Upper lobe of left lung (tissue), 6 donors: ENCODE data around the gene KLK13. TPM values are rescaled to one million over a fixed set of nuclear protein-coding genes. Genes with fewer than 3 reads are reported as not detected.

Experiments
- ATAC-seq, 2 donors: fragments of 200-7000 bp; cut with Tn5 transposase; one replicate each; pipeline ENCODE4 v1.9.1; 2022; ENCODE audit warnings: mild to moderate bottlenecking in 2 of 2, moderate library complexity in 2 of 2; ENCODE audit not compliant: low FRiP score in 2 of 2
- DNase-seq, 2 donors: peaks; one replicate each; pipeline ENCODE4 v3.0.0-alpha.2; 2019 to 2020
- H3K27ac ChIP-seq, 4 donors: fragments of 200-600 bp; sonication (generic); one replicate each; pipeline ENCODE4 v1.5.1; 2016 to 2019
- H3K27me3 ChIP-seq, 4 donors: fragments of 200-600 bp; sonication (generic); one replicate each; pipeline ENCODE4 v1.5.1; 2017 to 2019
- H3K36me3 ChIP-seq, 4 donors: fragments of 200-600 bp; sonication (generic); one replicate each; pipeline ENCODE4 v1.5.1; 2016 to 2019
- H3K4me1 ChIP-seq, 4 donors: fragments of 200-600 bp; sonication (generic); one replicate each; pipeline ENCODE4 v1.5.1; 2018 to 2019
- H3K4me3 ChIP-seq, 4 donors: fragments of 200-600 bp; sonication (generic); one replicate each; pipeline ENCODE4 v1.5.1; 2017 to 2019; ENCODE audit warnings: mild to moderate bottlenecking in 2 of 4, moderate library complexity in 1 of 4
- H3K9me3 ChIP-seq, 4 donors: fragments of 200-600 bp; sonication (generic); one replicate each; pipeline ENCODE4 v1.5.1; 2018 to 2019
- EP300 ChIP-seq, 4 donors: sonication (generic); formaldehyde crosslinking; IDR thresholded peaks; one replicate each; pipeline ENCODE4 v1.5.1; 2017; ENCODE audit warnings: antibody characterized with exemption in 4 of 4, control low read depth in 2 of 4
- POLR2A ChIP-seq, 4 donors: fragments of 450-650 bp; IDR thresholded peaks; one replicate each; pipeline ENCODE4 v1.5.1; 2016 to 2017; ENCODE audit warnings: antibody characterized with exemption in 4 of 4, mild to moderate bottlenecking in 2 of 4
- POLR2AphosphoS5 ChIP-seq, 2 donors: sonication (generic); formaldehyde crosslinking; IDR thresholded peaks; one replicate each; pipeline ENCODE4 v1.5.1; 2017; ENCODE audit warnings: antibody characterized with exemption in 2 of 2
- WGBS, 2 donors: methylation state at CpG; one replicate each; pipeline ENCODE4 v1.1.5; 2017 to 2018; 5-methylcytosine and 5-hydroxymethylcytosine counted together
- total RNA-seq, 6 donors: library from RNA; depleted of rRNA in 4 of 6; stranded (reverse); fragments of >200 nt in 4 of 6; gene quantifications; one replicate each; pipeline versions ENCODE4 v1.1.0 to v1.2.1, GENCODE V29; 2016 to 2021
- TF ChIP-seq, protein P1 (sequence below), 6 experiments: fragments of 450-650 bp in 4 of 6; fragments of 200-600 bp in 2 of 6; sonication (generic) in 2 of 6; IDR thresholded peaks; one replicate each; pipeline ENCODE4 v1.5.1; 2016 to 2019; ENCODE audit warnings: antibody characterized with exemption in 6 of 6
- donor health status: DM: no; HTN: no; CAD: no; lungs with moderate emphysema.
- donor health status: DM: no; HTN: yes; CAD: no; lungs with severe emphysema.

The KLK13 gene
- total RNA-seq, 6 donors from 2014 or later: 0.54 to 24.1 (median 1.9) TPM; not detected in 2

DNA sequence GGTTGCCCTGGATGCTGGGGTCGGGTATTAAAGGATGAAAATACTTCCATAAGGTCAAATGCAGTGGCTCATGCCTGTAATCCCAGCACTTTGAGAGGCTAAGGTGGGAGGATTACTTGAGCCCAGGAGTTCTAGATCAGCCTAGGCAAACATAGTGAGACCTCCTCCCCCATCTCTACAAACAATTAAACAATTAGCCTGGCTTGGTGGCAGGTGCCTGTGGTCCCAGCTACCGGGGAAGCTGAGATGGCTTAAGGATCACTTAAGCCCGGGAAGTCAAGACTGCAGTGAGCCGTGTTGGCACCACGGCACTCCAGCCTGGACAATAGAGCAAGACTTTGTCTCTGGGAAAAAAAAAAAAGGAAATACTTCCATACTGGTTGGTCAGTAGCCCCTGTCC, 40.0 kb downstream of the KLK13 start:
- Histone ChIP-seq H3K27me3 (peaks cover 0 to 5% (median 2%) of the 10 kb centered on the region in 4 donors), H3K36me3 (no peaks in the 10 kb centered on the region), H3K4me1 (peaks cover 0 to 9% (median 3%) of the 10 kb centered on the region in 4 donors), H3K9me3 (no peaks in the 10 kb centered on the region), H3K4me3 (no peak overlapping the region), H3K27ac (no peak overlapping the region)
- no peak for ATAC-seq
- TF ChIP-seq EP300 (IDR thresholded peaks at IDR 0.05) (no peak), POLR2AphosphoS5 (IDR thresholded peaks at IDR 0.05) (no peak), POLR2A (IDR thresholded peaks at IDR 0.05) (no peak)
- TF ChIP-seq, protein P1, sequence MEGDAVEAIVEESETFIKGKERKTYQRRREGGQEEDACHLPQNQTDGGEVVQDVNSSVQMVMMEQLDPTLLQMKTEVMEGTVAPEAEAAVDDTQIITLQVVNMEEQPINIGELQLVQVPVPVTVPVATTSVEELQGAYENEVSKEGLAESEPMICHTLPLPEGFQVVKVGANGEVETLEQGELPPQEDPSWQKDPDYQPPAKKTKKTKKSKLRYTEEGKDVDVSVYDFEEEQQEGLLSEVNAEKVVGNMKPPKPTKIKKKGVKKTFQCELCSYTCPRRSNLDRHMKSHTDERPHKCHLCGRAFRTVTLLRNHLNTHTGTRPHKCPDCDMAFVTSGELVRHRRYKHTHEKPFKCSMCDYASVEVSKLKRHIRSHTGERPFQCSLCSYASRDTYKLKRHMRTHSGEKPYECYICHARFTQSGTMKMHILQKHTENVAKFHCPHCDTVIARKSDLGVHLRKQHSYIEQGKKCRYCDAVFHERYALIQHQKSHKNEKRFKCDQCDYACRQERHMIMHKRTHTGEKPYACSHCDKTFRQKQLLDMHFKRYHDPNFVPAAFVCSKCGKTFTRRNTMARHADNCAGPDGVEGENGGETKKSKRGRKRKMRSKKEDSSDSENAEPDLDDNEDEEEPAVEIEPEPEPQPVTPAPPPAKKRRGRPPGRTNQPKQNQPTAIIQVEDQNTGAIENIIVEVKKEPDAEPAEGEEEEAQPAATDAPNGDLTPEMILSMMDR (IDR thresholded peaks at IDR 0.05): no peak
- DNase-seq: no peak
- WGBS, 2 donors: 41 to 55% methylated on average over 5 of the region's 5 CpGs

- 64 to 71% methylated on average over 11 of the region's 11 CpGs for WGBS, 2 donors
- peaks cover 0 to 14% (median 9%) of the 10 kb centered on the region in 4 donors for H3K27me3 ChIP-seq
- H3K36me3 ChIP-seq: no peaks in the 10 kb centered on the region
- no peaks in the 10 kb centered on the region for H3K9me3 ChIP-seq
- DNase-seq: no peak
- H3K27ac ChIP-seq: no peak overlapping the region
- peaks cover 0 to 19% (median 11%) of the 10 kb centered on the region in 4 donors for H3K4me1 ChIP-seq
- TF ChIP-seq POLR2AphosphoS5 (IDR thresholded peaks at IDR 0.05) (no peak), POLR2A (IDR thresholded peaks at IDR 0.05) (no peak), EP300 (IDR thresholded peaks at IDR 0.05) (no peak)
- TF ChIP-seq, protein P1 (IDR thresholded peaks at IDR 0.05): no peak
- ATAC-seq: no peak
- H3K4me3 ChIP-seq: no peak overlapping the region
Measured at GRCh38 chr19:51023946-51024345, 40.9 kb downstream of the KLK13 start.

- H3K9me3 ChIP-seq: no peaks in the 10 kb centered on the region
- TF ChIP-seq POLR2AphosphoS5 (IDR thresholded peaks at IDR 0.05) (no peak), POLR2A (IDR thresholded peaks at IDR 0.05) (no peak), EP300 (IDR thresholded peaks at IDR 0.05) (no peak)
- TF ChIP-seq, protein P1 (IDR thresholded peaks at IDR 0.05): no peak
- DNase-seq: no peak
- no peaks in the 10 kb centered on the region for H3K36me3 ChIP-seq
- 47 to 51% methylated on average over 14 of the region's 14 CpGs for WGBS, 2 donors
- ATAC-seq: no peak
- H3K27ac ChIP-seq: no peak overlapping the region
- H3K4me3 ChIP-seq: no peak overlapping the region
- H3K4me1 ChIP-seq: peaks cover 0 to 27% (median 14%) of the 10 kb centered on the region in 4 donors
- H3K27me3 ChIP-seq: peaks cover 0 to 22% (median 9%) of the 10 kb centered on the region in 4 donors
Measured at GRCh38 chr19:51022526-51022925, 42.4 kb downstream of the KLK13 start.

DNA sequence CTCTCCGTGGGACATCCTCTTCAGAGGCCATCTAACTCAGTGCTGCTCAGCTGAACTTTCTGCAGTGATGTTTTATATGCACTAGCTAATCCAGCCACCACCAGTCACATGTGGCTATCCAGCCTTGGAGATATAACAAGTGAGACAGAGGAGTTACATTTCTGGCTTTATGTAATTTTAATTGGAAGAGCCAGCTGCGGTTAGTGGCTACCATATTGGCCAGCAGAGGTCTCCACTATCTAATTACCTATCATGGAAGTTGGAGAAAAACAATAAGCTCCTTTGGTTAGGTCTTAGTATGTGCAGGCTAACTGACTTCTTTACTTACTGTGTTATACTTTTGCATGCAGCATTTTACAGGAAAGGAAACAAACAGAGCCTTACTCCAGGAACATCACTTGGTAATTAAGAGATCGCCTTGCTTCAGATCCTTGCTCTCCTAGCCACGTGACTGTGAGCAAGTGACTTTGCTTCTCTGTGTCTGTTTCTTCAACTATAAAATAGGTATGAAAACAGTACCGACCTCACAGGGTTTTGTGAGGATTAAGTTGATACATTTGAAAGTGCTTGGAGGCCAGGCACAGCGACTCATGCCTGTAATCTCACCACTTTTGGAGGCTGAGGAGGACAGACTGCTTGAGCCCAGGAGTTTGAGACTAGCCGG, 43.8 kb downstream of the KLK13 start:
- H3K36me3 ChIP-seq: no peaks in the 10 kb centered on the region
- 39 to 41% methylated on average over 7 of the region's 7 CpGs for WGBS, 2 donors
- peaks cover 0 to 27% (median 12%) of the 10 kb centered on the region in 4 donors for H3K27me3 ChIP-seq
- ATAC-seq (peak in 1 of 2 donors; percentile 46), DNase-seq (no peak)
- no peak overlapping the region for H3K4me3 ChIP-seq
- H3K4me1 ChIP-seq: peaks cover 8 to 39% (median 21%) of the 10 kb centered on the region in 4 donors
- H3K9me3 ChIP-seq: no peaks in the 10 kb centered on the region
- H3K27ac ChIP-seq: no peak overlapping the region
- TF ChIP-seq POLR2AphosphoS5 (IDR thresholded peaks at IDR 0.05) (no peak), POLR2A (IDR thresholded peaks at IDR 0.05) (no peak), EP300 (IDR thresholded peaks at IDR 0.05) (no peak)
- TF ChIP-seq, protein P1 (IDR thresholded peaks at IDR 0.05): peak; percentile 29 to 66 (median 53)
